ENCODE measurements around the gene PARP3. TPM values are rescaled to one million over a fixed set of nuclear protein-coding genes. Genes with fewer than 3 reads are reported as not detected.

Gene PARP3
- total RNA-seq, 1 experiment from 2014 or later = 25.5 TPM

- H3K4me1 Mint-ChIP-seq (ENCODE audit: insufficient read depth, unreplicated experiment) = peaks cover 25% of the 10 kb centered on the region
- H3K36me3 Mint-ChIP-seq (ENCODE audit: insufficient read depth, unreplicated experiment) = peaks cover 9% of the 10 kb centered on the region
- peak within 1 kb of the TSS; percentile 98 for H3K27ac Mint-ChIP-seq (ENCODE audit: low read depth, unreplicated experiment)
- peak within 1 kb of the TSS; percentile 87 for H3K4me3 Mint-ChIP-seq (ENCODE audit: unreplicated experiment)
- BruUV-seq (replicated peaks) = no TSS peak
- no peaks in the 10 kb centered on the region for H3K27me3 Mint-ChIP-seq (ENCODE audit: insufficient read depth, unreplicated experiment)
- TF ChIP-seq CTCF (IDR thresholded peaks at IDR 0.05; ENCODE audit: unreplicated experiment) = no peak
- intact Hi-C loops (cut with micrococcal nuclease) = no loop called here
- CTCF ChIA-PET = interaction anchor here (0.5 to 3.9 kb wide), 16 partner anchors 9 to 1281 kb away, joined by 3 to 27 read pairs (median 4); partner anchors contain the start of genes ABHD14B and RRP9
- POLR2A ChIA-PET = interaction anchor here (0.6 to 6.0 kb wide), 23 partner anchors 9 to 598 kb away, joined by 3 to 93 read pairs (median 5); partner anchors contain the start of genes ABHD14A, ABHD14B, DCAF1 and GLYCTK
- no peaks in the 10 kb centered on the region for H3K9me3 Mint-ChIP-seq (ENCODE audit: unreplicated experiment)
- DNase-seq (ENCODE audit: unreplicated experiment) = peak; percentile 87
Observed at GRCh38 chr3:51982838-51983577, 40.8 kb downstream of the PARP3 start, which contains the start of gene ACY1. ACY1 (plus strand) TSS chr3:51983535; CDS start chr3:51984065, 530 bp downstream.

GRCh38 chr3:51983578-51984268 is 41.6 kb downstream of the PARP3 start:
- Mint-ChIP-seq H3K27me3 (ENCODE audit: insufficient read depth, unreplicated experiment) (no peaks in the 10 kb centered on the region), H3K27ac (ENCODE audit: low read depth, unreplicated experiment) (peak overlapping the region; percentile 98), H3K4me3 (ENCODE audit: unreplicated experiment) (peak overlapping the region; percentile 87), H3K4me1 (ENCODE audit: insufficient read depth, unreplicated experiment) (peaks cover 26% of the 10 kb centered on the region), H3K36me3 (ENCODE audit: insufficient read depth, unreplicated experiment) (peaks cover 12% of the 10 kb centered on the region), H3K9me3 (ENCODE audit: unreplicated experiment) (no peaks in the 10 kb centered on the region)
- intact Hi-C loops (cut with micrococcal nuclease) = no loop called here
- TF ChIP-seq CTCF (IDR thresholded peaks at IDR 0.05; ENCODE audit: unreplicated experiment) = no peak
- CTCF ChIA-PET = interaction anchor here (0.5 to 3.9 kb wide), 14 partner anchors 9 to 1280 kb away, joined by 3 to 27 read pairs (median 4); partner anchors contain the start of gene ABHD14B
- no peak for DNase-seq (ENCODE audit: unreplicated experiment)
- TSS peak; percentile 88 for BruUV-seq (replicated peaks)
- POLR2A ChIA-PET = interaction anchor here (0.6 to 6.0 kb wide), 16 partner anchors 8 to 599 kb away, joined by 3 to 93 read pairs (median 5); partner anchors contain the start of genes ABHD14A, ABHD14B, GLYCTK and MANF

- no peak for TF ChIP-seq CTCF (IDR thresholded peaks at IDR 0.05; ENCODE audit: unreplicated experiment)
- BruUV-seq (replicated peaks) = no TSS peak
- peaks cover 31% of the 10 kb centered on the region for H3K4me1 Mint-ChIP-seq (ENCODE audit: insufficient read depth, unreplicated experiment)
- no peaks in the 10 kb centered on the region for H3K27me3 Mint-ChIP-seq (ENCODE audit: insufficient read depth, unreplicated experiment)
- POLR2A ChIA-PET = interaction anchor here (1.3 to 6.0 kb wide), 8 partner anchors 8 to 170 kb away, joined by 4 to 93 read pairs (median 34); partner anchors contain the start of genes ABHD14A, ABHD14B, PARP3 and PCBP4
- CTCF ChIA-PET = interaction anchor here (0.6 to 3.9 kb wide), 10 partner anchors 8 to 253 kb away, joined by 3 to 27 read pairs (median 6); partner anchors contain the start of genes ABHD14B and RRP9
- H3K4me3 Mint-ChIP-seq (ENCODE audit: unreplicated experiment) = peak overlapping the region; percentile 87
- H3K36me3 Mint-ChIP-seq (ENCODE audit: insufficient read depth, unreplicated experiment) = peaks cover 12% of the 10 kb centered on the region
- intact Hi-C loops (cut with micrococcal nuclease) = no loop called here
- H3K9me3 Mint-ChIP-seq (ENCODE audit: unreplicated experiment) = no peaks in the 10 kb centered on the region
- H3K27ac Mint-ChIP-seq (ENCODE audit: low read depth, unreplicated experiment) = peak overlapping the region; percentile 98
- DNase-seq (ENCODE audit: unreplicated experiment) = no peak
Observed at GRCh38 chr3:51984269-51984647, 42.1 kb downstream of the PARP3 start.
